ENCODE data around the gene EXOC2. TPM values are rescaled to one million over a fixed set of nuclear protein-coding genes. Genes with fewer than 3 reads are reported as not detected.
"Not testable (repeated sequence)": the region's sequence is repeated elsewhere in the genome, so short reads cannot be mapped to it uniquely, and the experiment has no call there.

Gene EXOC2
- total and polyA plus RNA-seq, 12 donors, result 4.9 to 23.7 (median 17.1) TPM

DNA sequence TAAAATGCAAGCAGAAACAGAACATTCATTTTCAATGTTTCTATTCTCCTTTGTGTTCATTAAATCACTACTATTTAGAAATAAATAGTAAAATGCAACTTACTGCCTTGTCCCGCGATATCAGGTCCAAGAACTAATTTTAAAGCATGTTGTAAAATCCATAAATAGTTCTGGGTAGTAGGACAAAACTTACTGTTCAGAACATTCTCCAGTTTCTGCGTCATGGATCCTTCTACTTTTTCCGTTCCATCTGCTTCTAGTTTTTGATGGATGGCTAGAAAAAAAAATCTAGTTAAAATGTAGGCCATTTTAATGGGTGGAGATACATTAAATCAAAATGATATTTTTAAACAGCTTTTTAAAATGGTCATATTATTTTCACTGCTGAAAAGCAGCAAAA, 83.0 kb downstream of the EXOC2 start:
- Histone ChIP-seq H3K4me1 (replicated peaks in 1 of 2) (no peaks in the 10 kb centered on the region), H3K36me3 (replicated peaks in 1 of 2) (no peaks in the 10 kb centered on the region), H3K27ac (no peak overlapping the region), H3K4me3 (no peak overlapping the region), H3K27me3 (no peaks in the 10 kb centered on the region), H3K9me3 (replicated peaks in 1 of 3) (no peaks in the 10 kb centered on the region)
- intact Hi-C loops (cut with DNase I), result no loop called here
- 93 to 98% (median 95%) methylated on average over 4 of the region's 4 CpGs for WGBS, 4 donors
- TF ChIP-seq CTCF (IDR thresholded peaks at IDR 0.05) (no peak), POLR2A (IDR thresholded peaks at IDR 0.05) (no peak)
- no peak for DNase-seq

- TF ChIP-seq CTCF (IDR thresholded peaks at IDR 0.05) (no peak), POLR2A (IDR thresholded peaks at IDR 0.05) (no peak)
- intact Hi-C loops (cut with DNase I), result no loop called here
- WGBS, 4 donors, result 91 to 96% (median 94%) methylated on average over 13 to 14 of the region's 14 CpGs
- Histone ChIP-seq H3K9me3 (replicated peaks in 1 of 3) (no peaks in the 10 kb centered on the region), H3K27ac (no peak overlapping the region), H3K36me3 (replicated peaks in 1 of 2) (no peaks in the 10 kb centered on the region), H3K4me3 (no peak overlapping the region), H3K27me3 (no peaks in the 10 kb centered on the region), H3K4me1 (replicated peaks in 1 of 2) (no peaks in the 10 kb centered on the region)
- no peak for DNase-seq
Observed at GRCh38 chr6:606829-607379, 86.0 kb downstream of the EXOC2 start.

- H3K9me3 ChIP-seq (replicated peaks in 1 of 3); H3K27ac ChIP-seq; H3K4me3 ChIP-seq; H3K36me3 ChIP-seq (replicated peaks in 1 of 2); DNase-seq; H3K4me1 ChIP-seq (replicated peaks in 1 of 2); H3K27me3 ChIP-seq; intact Hi-C loops (cut with DNase I): not testable (repeated sequence)
- 90 to 97% (median 93%) methylated on average over 5 of the region's 5 CpGs for WGBS, 4 donors
Observed at GRCh38 chr6:605895-606294, 87.0 kb downstream of the EXOC2 start.

DNA sequence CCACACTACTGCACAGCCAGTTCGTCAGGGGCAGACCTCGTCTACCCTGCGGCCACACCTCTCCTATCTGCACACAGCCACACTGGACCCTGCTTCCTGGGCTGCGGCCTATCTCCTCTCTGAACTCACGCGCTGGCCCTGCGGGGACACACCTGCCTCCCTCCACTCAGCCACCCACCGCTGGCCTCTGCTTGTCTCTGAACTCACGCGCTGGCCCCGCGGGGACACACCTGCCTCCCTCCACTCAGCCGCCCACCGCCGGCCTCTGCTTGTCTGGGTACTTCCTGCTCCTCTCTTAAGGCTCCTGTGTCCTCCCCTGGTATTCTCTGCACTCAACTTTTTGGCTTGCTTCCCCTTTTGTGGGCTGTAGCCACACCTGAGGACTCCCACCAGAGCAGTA, 88.4 kb downstream of the EXOC2 start:
- no peaks in the 10 kb centered on the region for H3K27me3 ChIP-seq
- WGBS, 4 donors, result 95 to 98% (median 97%) methylated on average over 15 of the region's 15 CpGs
- DNase-seq, result no peak
- H3K36me3 ChIP-seq (replicated peaks in 1 of 2), result no peaks in the 10 kb centered on the region
- no peaks in the 10 kb centered on the region for H3K4me1 ChIP-seq (replicated peaks in 1 of 2)
- intact Hi-C loops (cut with DNase I), result no loop called here
- no peak overlapping the region for H3K4me3 ChIP-seq
- H3K27ac ChIP-seq, result no peak overlapping the region
- no peaks in the 10 kb centered on the region for H3K9me3 ChIP-seq (replicated peaks in 1 of 3)
- no peak for TF ChIP-seq CTCF (IDR thresholded peaks at IDR 0.05)

DNA sequence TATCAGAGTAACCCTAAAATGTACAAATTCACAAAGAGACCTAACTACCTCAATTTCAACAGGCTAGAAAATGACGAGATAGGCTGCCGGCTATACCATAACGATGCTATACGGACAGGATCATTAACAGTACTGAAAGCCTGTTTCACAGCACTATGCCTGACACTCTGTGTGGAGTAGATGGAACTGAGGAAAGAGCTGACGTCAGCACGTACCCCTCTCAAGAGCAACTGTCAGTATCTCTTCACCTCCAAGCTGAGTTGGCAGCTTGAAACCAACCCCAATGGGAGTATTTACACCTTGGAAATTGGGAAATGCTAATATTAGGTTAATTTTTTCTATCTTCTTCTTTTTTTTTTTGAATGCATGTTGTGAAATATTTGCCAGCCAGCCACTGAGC, 89.7 kb downstream of the EXOC2 start:
- Histone ChIP-seq H3K36me3 (replicated peaks in 1 of 2) (no peaks in the 10 kb centered on the region), H3K27me3 (no peaks in the 10 kb centered on the region), H3K27ac (no peak overlapping the region), H3K9me3 (replicated peaks in 1 of 3) (no peaks in the 10 kb centered on the region), H3K4me1 (replicated peaks in 1 of 2) (no peaks in the 10 kb centered on the region), H3K4me3 (no peak overlapping the region)
- WGBS, 4 donors, result 89 to 97% (median 95%) methylated on average over 6 of the region's 6 CpGs
- intact Hi-C loops (cut with DNase I), result no loop called here
- no peak for DNase-seq
- TF ChIP-seq CTCF (IDR thresholded peaks at IDR 0.05), result no peak
- no peak for TF ChIP-seq POLR2A (IDR thresholded peaks at IDR 0.05)

Data from adrenal gland (tissue), 12 donors.